HG02884 (cell line): ENCODE measurements around the gene MACIR.

Experiments used
- ATAC-seq: cut with Tn5 transposase; IDR thresholded peaks from one replicate; pipeline ENCODE4 v1.9.1; 2021; ENCODE audit warnings: mild to moderate bottlenecking, moderate library complexity; ENCODE audit not compliant: unreplicated experiment

Gene MACIR

GRCh38 chr5:103244398-103244797 is 14.2 kb upstream of the MACIR start:
- ATAC-seq = no peak

GRCh38 chr5:103245761-103246160 is 12.8 kb upstream of the MACIR start:
- ATAC-seq = no peak

- ATAC-seq = no peak
Measured at GRCh38 chr5:103247118-103247517, 11.4 kb upstream of the MACIR start.

GRCh38 chr5:103249068-103249467 is 9.5 kb upstream of the MACIR start:
- ATAC-seq = no peak

- ATAC-seq = no peak
Measured at GRCh38 chr5:103254921-103255320, 3.6 kb upstream of the MACIR start.

GRCh38 chr5:103255691-103256090 is 2.9 kb upstream of the MACIR start:
- ATAC-seq = no peak

- ATAC-seq = no peak
Measured at GRCh38 chr5:103256178-103256577, 2.4 kb upstream of the MACIR start.

- ATAC-seq = peak; percentile 34
Measured at GRCh38 chr5:103258957-103259704, 568 bp downstream of the MACIR start.

GRCh38 chr5:103259705-103260355 is 1.3 kb downstream of the MACIR start:
- ATAC-seq = no peak

GRCh38 chr5:103260951-103261350 is 2.4 kb downstream of the MACIR start:
- no peak for ATAC-seq

GRCh38 chr5:103262422-103262871 is 3.9 kb downstream of the MACIR start:
- no peak for ATAC-seq

GRCh38 chr5:103263054-103263453 is 4.5 kb downstream of the MACIR start:
- ATAC-seq = no peak

- no peak for ATAC-seq
Measured at GRCh38 chr5:103264508-103264907, 5.9 kb downstream of the MACIR start.

- no peak for ATAC-seq
Measured at GRCh38 chr5:103270581-103270980, 12.0 kb downstream of the MACIR start.

GRCh38 chr5:103271570-103272289 is 13.2 kb downstream of the MACIR start:
- no peak for ATAC-seq

- ATAC-seq = no peak
Measured at GRCh38 chr5:103272377-103272776, 13.8 kb downstream of the MACIR start.

- ATAC-seq = no peak
Measured at GRCh38 chr5:103273952-103274351, 15.4 kb downstream of the MACIR start.

- ATAC-seq = no peak
Measured at GRCh38 chr5:103275851-103276250, 17.3 kb downstream of the MACIR start.

GRCh38 chr5:103280967-103281366 is 22.4 kb downstream of the MACIR start:
- no peak for ATAC-seq

GRCh38 chr5:103283120-103283519 is 24.6 kb downstream of the MACIR start:
- no peak for ATAC-seq

- ATAC-seq = no peak
Measured at GRCh38 chr5:103283869-103284268, 25.3 kb downstream of the MACIR start.

GRCh38 chr5:103286622-103287021 is 28.1 kb downstream of the MACIR start:
- no peak for ATAC-seq
